ENCODE data around the gene TEC.
"Not testable (repeated sequence)": the region's sequence is repeated elsewhere in the genome, so short reads cannot be mapped to it uniquely, and the experiment has no call there.

TEC gene

DNA sequence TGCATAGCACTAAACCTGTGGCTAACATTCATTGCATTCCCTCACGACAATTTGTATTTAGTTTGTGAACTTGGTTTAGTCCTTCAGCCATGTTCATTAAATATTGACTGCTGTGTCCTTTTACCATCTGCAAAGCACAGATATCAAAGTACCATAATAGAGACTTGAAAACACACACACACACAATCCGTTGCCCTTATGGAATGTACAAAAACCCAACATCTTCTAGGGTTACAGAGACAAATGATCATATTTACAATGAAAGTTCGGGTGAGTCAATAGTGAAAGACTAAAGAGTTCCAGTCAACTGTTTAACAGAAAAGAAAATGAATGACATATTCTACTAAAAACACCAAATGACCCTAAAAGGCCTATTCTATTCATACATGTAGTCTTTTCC, 84.8 kb downstream of the TEC start:
- Histone ChIP-seq H3K4me3 (no peak overlapping the region), H3K27me3 (no peaks in the 10 kb centered on the region), H3K27ac (no peak overlapping the region), H3K9ac (no peak overlapping the region), H3K4me1 (peaks cover 21% of the 10 kb centered on the region), H3K9me3 (peaks cover 37% of the 10 kb centered on the region; the same call in 1 of the 2 replicates), H4K20me1 (peaks cover 88% of the 10 kb centered on the region), H3K36me3 (peaks cover 91% of the 10 kb centered on the region), H3K4me2 (no peak overlapping the region)
- TF ChIP-seq Cebpa-rat (IDR thresholded peaks at IDR 0.05), result no peak

DNA sequence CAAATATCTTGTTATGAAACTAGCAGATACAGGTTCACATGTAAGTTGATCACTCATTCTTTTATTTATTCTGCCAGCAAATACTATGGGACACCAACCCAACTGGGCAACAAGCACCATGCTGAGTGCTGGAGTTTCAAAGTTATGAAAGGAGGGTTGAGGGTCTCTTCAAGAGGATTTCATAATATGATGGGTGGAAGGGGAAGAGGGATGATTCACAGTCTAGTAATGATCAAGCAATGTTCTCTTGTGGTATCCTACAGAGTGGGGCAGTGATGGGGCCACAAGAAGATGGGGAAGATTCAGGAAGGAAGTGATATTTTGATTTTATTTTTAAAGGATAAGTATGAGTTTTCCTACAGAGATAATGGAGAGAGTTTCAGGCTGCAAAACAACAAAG, 89.4 kb downstream of the TEC start:
- TF ChIP-seq Cebpa-rat (IDR thresholded peaks at IDR 0.05), result no peak
- Histone ChIP-seq H3K4me3 (no peak overlapping the region), H3K9ac (no peak overlapping the region), H3K27ac (no peak overlapping the region), H3K4me2 (no peak overlapping the region), H3K9me3 (peaks cover 30% of the 10 kb centered on the region), H3K27me3 (no peaks in the 10 kb centered on the region), H4K20me1 (peaks cover 100% of the 10 kb centered on the region), H3K36me3 (peaks cover 94% of the 10 kb centered on the region), H3K4me1 (peaks cover 9% of the 10 kb centered on the region; the same call in 1 of the 2 replicates)

DNA sequence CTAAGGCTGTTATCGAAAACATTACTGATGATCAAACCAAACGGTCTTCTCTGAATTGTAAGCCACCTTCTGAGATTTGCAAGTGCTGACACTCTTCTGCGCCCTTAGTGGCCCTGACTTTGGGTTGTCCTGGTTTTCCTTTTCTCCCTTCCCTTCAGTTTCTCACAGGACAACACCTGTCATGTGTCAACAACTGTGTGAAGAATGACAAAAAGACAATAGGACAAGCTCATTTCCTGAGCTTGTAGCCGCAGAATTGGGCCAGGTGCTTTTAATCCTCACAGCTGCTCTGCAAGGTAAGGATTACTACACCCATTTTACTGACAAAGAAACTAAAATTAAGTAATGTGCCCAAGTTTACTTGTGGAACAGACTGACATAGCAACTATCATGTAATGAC, 90.7 kb downstream of the TEC start:
- Histone ChIP-seq H3K27me3 (no peaks in the 10 kb centered on the region), H3K9ac (no peak overlapping the region), H3K36me3 (peaks cover 96% of the 10 kb centered on the region), H3K9me3 (peaks cover 30% of the 10 kb centered on the region), H3K4me3 (no peak overlapping the region), H3K4me2 (no peak overlapping the region), H3K27ac (no peak overlapping the region), H4K20me1 (peaks cover 100% of the 10 kb centered on the region), H3K4me1 (peaks cover 9% of the 10 kb centered on the region; the same call in 1 of the 2 replicates)
- TF ChIP-seq Cebpa-rat (IDR thresholded peaks at IDR 0.05), result no peak

DNA sequence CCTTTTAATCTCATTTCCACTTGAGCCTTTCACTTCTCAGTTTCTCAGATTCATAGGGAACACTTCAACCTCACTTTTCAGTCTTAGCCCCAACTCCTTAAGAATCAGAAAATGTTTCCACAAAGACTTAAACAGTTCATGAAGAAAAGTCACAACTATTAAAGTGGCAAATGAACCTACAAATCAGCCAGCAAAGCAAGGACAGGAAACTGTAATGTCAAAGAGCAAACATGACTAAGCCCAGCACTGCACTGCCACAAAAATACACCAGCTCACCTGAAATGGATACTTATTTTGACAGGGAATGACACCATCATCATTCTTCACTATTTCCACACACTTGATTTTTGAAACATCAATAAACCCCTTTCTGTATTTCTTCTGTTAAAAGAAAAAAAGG, 93.8 kb downstream of the TEC start:
- TF ChIP-seq Cebpa-rat (IDR thresholded peaks at IDR 0.05), result no peak
- no peak overlapping the region for H3K4me2 ChIP-seq
- H3K4me1 ChIP-seq, result peaks cover 5% of the 10 kb centered on the region; the same call in 1 of the 2 replicates

DNA sequence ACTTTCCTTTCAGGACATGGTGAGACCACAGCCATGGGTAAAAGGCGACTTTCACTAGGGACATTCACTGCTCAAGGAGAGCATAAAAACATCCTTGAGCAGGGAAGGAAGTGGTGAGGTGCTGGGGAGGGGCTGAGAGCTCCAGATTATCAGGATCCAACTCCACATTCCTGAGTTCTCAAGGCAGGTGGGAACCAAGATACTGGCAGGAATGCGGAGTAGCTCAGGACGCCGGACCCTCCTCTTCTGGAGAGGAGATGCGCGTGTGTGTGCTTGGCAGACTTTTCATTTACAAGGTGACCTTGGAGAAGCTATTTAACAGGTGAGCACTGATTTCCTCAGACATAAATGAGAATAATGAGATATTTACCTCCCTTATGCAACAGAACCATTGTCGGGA, 94.3 kb downstream of the TEC start:
- no peak overlapping the region for H3K9ac ChIP-seq
- no peak overlapping the region for H3K27ac ChIP-seq
- 0 out of 2 replicates have a peak, but pooled peaks cover under 1% of the 10 kb centered on the region for H3K4me1 ChIP-seq
- no peak overlapping the region for H3K4me3 ChIP-seq
- H3K4me2 ChIP-seq, result no peak overlapping the region
- H3K36me3 ChIP-seq, result peaks cover 96% of the 10 kb centered on the region
- H3K9me3 ChIP-seq, result peaks cover 23% of the 10 kb centered on the region
- no peak for TF ChIP-seq Cebpa-rat (IDR thresholded peaks at IDR 0.05)
- H3K27me3 ChIP-seq, result no peaks in the 10 kb centered on the region
- H4K20me1 ChIP-seq, result peaks cover 99% of the 10 kb centered on the region

More for the DNA sequence above, 93.8 kb downstream of the TEC start:
- Histone ChIP-seq H3K4me3 (no peak overlapping the region), H3K9me3 (peaks cover 23% of the 10 kb centered on the region), H4K20me1 (peaks cover 99% of the 10 kb centered on the region), H3K27me3 (no peaks in the 10 kb centered on the region), H3K36me3 (peaks cover 96% of the 10 kb centered on the region), H3K27ac (no peak overlapping the region), H3K9ac (no peak overlapping the region)

DNA sequence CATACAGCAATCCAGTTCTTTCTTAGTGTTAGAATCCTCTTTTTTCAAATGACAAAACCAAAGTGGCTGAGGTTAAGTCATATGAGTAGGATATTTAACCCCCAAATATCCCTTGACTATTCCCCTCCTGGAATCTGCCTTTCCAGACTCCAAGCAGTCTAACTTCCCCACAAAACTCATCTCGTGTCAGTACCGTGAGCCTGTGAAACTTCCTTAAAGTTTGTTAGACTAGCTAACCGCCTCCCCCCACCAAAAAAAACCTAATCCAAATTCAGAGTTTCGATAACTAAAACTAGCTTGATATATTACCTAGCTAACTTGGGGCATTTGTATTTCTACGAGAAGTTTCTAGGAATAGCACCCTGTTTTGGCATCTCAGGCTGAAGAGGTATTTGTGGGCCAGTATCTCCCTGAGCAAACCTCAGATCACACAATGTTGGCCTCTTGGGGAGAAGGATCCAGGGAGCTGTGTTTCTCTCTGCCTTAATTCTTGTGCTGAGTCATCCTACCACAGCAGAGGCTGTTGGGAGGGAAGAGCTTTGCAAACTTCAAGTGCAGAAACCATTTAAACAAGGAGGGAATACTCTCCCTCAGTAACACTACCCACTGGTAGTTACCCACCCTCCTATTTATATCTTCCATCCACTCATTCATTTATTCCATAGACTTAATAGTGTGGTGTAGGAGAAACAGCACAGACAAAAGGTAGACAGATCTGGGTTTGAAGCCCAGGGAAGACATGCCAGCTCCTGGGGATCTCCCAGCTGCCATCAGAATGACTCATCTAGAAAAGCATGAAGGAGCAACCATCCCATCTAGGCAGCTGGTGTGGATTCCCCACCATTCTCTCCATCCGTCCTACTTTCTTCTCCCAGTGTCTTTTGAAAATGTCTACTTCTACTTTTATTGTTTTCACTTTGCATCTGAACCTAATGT, 96.3 kb downstream of the TEC start:
- Histone ChIP-seq H3K9me3 (peaks cover 8% of the 10 kb centered on the region), H3K27me3 (no peaks in the 10 kb centered on the region), H3K36me3 (peaks cover 96% of the 10 kb centered on the region), H3K9ac (no peak overlapping the region), H3K27ac (no peak overlapping the region), H3K4me1 (no peaks in the 10 kb centered on the region), H3K4me2 (no peak overlapping the region), H3K4me3 (no peak overlapping the region), H4K20me1 (peaks cover 96% of the 10 kb centered on the region)
- no peak for TF ChIP-seq Cebpa-rat (IDR thresholded peaks at IDR 0.05)

DNA sequence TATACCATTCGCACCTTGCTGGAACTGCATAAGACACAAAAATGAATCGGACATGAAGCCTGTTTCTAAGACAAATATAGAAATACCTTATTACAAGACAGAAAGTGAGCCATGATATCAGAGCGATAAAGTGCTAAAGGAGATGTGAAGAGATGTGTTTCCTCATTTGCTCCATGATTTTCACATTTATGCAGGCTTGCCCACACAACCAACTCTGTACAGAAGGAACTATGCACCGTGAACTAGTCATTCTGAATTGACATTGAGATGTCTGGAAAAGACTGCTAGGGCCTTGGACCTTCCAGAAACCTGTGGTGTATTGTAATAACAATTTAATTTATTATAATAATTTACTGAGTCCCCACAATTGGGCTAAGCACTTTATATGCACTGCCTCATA, 97.0 kb downstream of the TEC start:
- Histone ChIP-seq H4K20me1 (peaks cover 96% of the 10 kb centered on the region), H3K9me3 (peaks cover 2% of the 10 kb centered on the region), H3K4me1 (no peaks in the 10 kb centered on the region), H3K4me3 (no peak overlapping the region), H3K27ac (no peak overlapping the region), H3K4me2 (no peak overlapping the region), H3K27me3 (no peaks in the 10 kb centered on the region), H3K9ac (no peak overlapping the region), H3K36me3 (peaks cover 96% of the 10 kb centered on the region)
- no peak for TF ChIP-seq Cebpa-rat (IDR thresholded peaks at IDR 0.05)

DNA sequence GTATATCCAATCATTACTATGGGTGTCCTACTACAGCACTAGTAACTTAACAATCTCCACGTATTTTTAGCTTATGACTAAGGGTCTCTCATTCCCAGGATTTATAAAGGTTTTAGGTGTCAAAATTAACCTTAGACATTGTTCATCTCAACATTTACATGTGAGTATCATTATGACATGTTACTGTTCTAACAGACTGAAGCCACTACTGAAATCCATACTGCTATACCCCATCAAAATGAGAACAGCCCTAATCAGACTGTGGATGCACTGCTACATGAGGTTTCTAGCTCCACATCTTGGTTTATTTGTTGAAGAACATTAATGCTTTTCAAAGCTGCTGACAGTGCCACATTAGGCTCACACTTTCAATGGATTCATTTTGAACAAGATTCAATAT, 100.0 kb downstream of the TEC start:
- no peak for TF ChIP-seq Cebpa-rat (IDR thresholded peaks at IDR 0.05)
- no peak overlapping the region for H3K9ac ChIP-seq
- no peak overlapping the region for H3K4me2 ChIP-seq
- peaks cover 3% of the 10 kb centered on the region; the same call in 1 of the 2 replicates for H3K9me3 ChIP-seq
- H4K20me1 ChIP-seq, result peaks cover 81% of the 10 kb centered on the region
- H3K27ac ChIP-seq, result no peak overlapping the region
- no peak overlapping the region for H3K4me3 ChIP-seq
- no peaks in the 10 kb centered on the region for H3K27me3 ChIP-seq
- no peaks in the 10 kb centered on the region for H3K4me1 ChIP-seq
- H3K36me3 ChIP-seq, result peaks cover 99% of the 10 kb centered on the region

DNA sequence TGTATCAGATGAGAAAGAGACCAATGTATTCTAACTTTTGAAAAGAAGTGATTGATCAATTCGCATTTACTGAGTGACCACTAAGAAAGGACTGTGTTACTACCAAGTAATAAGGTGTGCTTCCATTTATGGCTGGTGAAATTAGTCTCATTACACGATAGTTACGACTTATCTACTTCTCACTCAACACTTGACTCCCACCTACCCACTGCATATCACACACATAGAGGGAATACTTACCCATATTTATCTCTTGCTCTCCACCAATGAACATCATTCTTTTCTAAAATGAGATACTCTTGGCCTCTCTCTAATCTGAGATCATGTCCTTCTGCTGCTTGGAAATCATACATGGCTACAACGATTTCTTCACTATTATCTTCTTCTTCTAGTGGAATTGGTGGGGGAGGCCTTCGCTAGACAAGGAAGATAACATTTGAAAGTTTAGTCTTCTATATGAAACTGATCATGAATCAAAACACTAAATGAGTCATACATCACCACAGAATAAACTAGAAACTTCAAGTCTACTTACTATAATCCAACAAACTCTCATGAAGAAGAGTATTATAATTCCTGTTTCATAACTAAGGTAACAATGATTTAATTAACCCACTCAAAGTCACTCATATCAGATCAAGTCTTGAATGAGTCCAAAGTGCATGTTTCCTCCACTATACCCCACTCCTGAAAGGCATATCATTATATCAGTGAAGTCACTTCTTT, 101.9 kb downstream of the TEC start:
- Histone ChIP-seq H3K4me1 (no peaks in the 10 kb centered on the region), H3K4me2 (no peak overlapping the region), H3K27me3 (no peaks in the 10 kb centered on the region), H3K9ac (no peak overlapping the region), H3K27ac (no peak overlapping the region), H3K4me3 (no peak overlapping the region), H3K36me3 (peaks cover 99% of the 10 kb centered on the region), H4K20me1 (peaks cover 74% of the 10 kb centered on the region), H3K9me3 (peaks cover 3% of the 10 kb centered on the region; the same call in 1 of the 2 replicates)
- TF ChIP-seq Cebpa-rat (IDR thresholded peaks at IDR 0.05), result no peak

DNA sequence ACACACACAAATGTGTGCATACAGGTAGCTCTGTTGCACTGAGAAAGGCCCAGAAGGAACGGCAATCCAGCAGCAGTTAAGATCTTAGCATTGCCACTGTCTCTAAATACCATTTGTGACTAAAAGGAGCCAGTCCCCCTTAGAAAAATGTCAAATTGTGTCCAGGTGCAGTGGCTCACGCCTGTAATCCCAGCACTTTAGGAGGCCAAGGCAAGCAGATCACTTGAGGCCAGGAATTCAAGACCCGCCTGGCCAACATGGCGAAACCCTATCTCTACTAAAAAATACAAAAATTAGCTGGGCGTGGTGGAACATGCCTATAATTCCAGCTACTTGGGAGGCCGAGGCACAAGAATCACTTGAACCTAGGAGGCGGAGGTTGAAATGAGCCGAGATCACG, 105.1 kb downstream of the TEC start:
- Histone ChIP-seq H4K20me1 (peaks cover 51% of the 10 kb centered on the region), H3K36me3 (peaks cover 100% of the 10 kb centered on the region)
- not testable (repeated sequence) for H3K27me3 ChIP-seq, H3K4me2 ChIP-seq, H3K4me1 ChIP-seq, H3K4me3 ChIP-seq, H3K27ac ChIP-seq, H3K9me3 ChIP-seq, H3K9ac ChIP-seq

Data from BLaER1 (cell line).